Fibroblast of mammary gland (primary cell): Measurements from ENCODE around the gene CCSER1.
"Not testable (repeated sequence)": the region's sequence is repeated elsewhere in the genome, so short reads cannot be mapped to it uniquely, and the experiment has no call there.

ENCODE experiments used
- DNase-seq: peaks from one replicate; pipeline ENCODE4 v3.0.0-alpha.2; 2010; ENCODE audit warnings: low read depth
- H3K4me3 ChIP-seq: 2 replicates; pipeline ENCODE4 v1.5.1; 2011; ENCODE audit warnings: low read depth, mild to moderate bottlenecking, low read length, moderate library complexity; ENCODE audit not compliant: control insufficient read depth
- TF ChIP-seq, protein P1 (sequence below): conservative IDR thresholded peaks from 2 replicates; pipeline ENCODE4 v1.5.1; 2011; ENCODE audit warnings: low read depth, low read length, inconsistent platforms; ENCODE audit not compliant: control insufficient read depth, insufficient read depth

The CCSER1 gene

DNA sequence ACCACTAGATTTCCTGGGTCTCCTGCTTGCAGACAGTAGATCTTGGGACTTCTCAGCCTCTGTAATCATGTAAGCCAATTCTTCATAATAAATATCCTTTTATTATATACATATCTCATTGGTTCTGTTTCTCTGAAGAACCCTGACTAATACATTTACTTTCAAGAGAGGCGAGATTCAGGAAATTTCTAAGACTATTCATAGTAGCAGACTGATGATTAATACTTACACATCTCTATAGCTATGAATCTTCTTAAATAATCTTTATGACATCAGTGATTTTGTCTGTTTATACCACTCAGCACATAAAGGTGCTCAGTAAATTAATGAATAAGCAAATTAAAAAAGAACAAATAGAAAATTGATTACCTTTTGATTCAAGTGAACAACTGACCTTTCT is 1494.3 kb downstream of the CCSER1 start:
- no peak overlapping the region for H3K4me3 ChIP-seq
- no peak for DNase-seq
- TF ChIP-seq, protein P1, sequence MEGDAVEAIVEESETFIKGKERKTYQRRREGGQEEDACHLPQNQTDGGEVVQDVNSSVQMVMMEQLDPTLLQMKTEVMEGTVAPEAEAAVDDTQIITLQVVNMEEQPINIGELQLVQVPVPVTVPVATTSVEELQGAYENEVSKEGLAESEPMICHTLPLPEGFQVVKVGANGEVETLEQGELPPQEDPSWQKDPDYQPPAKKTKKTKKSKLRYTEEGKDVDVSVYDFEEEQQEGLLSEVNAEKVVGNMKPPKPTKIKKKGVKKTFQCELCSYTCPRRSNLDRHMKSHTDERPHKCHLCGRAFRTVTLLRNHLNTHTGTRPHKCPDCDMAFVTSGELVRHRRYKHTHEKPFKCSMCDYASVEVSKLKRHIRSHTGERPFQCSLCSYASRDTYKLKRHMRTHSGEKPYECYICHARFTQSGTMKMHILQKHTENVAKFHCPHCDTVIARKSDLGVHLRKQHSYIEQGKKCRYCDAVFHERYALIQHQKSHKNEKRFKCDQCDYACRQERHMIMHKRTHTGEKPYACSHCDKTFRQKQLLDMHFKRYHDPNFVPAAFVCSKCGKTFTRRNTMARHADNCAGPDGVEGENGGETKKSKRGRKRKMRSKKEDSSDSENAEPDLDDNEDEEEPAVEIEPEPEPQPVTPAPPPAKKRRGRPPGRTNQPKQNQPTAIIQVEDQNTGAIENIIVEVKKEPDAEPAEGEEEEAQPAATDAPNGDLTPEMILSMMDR = no peak

DNA sequence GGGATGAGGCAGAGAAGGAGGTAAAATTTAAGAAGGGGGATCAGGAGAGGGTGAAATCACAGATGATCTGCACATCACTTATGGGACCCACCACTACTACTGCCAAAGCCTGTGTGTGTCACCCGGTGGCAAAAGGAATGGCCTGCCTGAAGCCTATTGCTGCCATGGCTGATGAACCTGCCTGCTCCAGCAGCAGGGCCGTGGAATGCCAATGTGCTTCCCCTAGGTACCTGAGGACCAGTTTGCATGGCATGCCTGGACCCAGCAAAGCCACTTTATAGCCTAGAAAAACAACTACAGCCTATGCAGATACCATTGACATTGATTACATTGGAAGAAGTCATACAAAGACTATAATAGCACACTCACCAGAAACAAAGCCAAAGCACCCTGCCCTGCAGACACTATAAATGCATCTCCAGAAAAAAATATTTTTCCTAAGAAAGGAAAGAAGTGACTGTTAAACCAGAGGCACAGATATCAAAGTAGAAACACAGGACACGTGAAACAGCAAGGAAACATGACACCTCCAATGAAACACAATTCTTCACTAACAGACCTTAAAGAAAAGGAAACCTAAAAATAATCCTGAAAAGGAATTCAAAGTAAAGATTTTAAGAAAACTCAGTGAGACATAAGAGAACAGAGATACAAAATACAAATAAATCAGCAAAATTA is 1495.9 kb downstream of the CCSER1 start:
- TF ChIP-seq, protein P1 = no peak
- H3K4me3 ChIP-seq = no peak overlapping the region
- no peak for DNase-seq

DNA sequence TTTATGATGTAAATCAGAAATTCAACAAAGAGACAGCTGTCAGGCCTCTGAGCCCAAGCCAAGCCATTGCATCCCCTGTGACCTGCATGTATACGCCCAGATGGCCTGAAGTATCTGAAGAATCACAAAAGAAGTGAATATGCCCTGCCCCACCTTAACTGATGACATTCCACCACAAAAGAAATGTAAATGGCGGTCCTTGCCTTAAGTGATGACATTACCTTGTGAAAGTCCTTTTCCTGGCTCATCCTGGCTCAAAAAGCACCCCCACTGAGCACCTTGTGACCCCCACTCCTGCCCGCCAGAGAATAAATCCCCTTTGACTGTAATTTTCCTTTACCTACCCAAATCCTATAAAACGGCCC is 1496.4 kb downstream of the CCSER1 start:
- not testable (repeated sequence) for H3K4me3 ChIP-seq, DNase-seq

DNA sequence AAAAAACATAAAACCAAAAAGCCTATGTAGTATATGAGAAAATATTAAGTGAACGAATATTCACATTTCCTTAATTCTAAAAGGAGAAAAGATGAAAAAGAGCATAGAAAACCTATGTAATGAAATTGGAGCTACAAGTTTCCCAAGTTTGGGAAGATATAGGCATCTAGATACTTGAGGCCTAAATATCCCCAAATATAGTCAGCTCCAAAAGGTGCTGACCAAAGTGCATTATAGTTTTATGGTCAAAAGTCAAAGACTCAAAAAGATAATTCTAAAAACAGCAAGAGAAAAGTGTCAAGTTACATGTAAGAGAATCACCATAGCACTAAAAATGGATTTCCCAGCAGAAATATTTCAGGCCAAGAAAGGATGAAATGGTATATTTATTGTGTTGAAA is 1502.9 kb downstream of the CCSER1 start:
- no peak for DNase-seq
- no peak overlapping the region for H3K4me3 ChIP-seq
- TF ChIP-seq, protein P1 = no peak

DNA sequence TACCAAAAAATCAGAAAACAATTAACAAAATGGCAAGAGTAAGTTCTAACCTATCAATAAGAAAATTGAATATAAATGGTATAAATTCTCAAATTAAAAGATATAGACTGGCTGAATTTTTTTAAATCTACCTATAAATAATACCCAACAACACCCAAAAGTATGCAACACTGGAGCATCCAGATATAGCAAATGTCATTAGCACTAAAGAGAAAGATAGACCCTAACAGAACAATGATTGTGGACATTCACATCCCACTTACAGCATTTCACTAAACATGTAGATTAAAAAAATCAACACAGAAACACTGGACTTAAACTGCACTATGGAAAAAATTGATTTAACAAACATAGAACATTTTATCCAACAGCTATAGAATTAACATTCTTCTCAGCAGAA is 1503.6 kb downstream of the CCSER1 start:
- TF ChIP-seq, protein P1 = no peak
- no peak overlapping the region for H3K4me3 ChIP-seq
- DNase-seq = no peak

DNA sequence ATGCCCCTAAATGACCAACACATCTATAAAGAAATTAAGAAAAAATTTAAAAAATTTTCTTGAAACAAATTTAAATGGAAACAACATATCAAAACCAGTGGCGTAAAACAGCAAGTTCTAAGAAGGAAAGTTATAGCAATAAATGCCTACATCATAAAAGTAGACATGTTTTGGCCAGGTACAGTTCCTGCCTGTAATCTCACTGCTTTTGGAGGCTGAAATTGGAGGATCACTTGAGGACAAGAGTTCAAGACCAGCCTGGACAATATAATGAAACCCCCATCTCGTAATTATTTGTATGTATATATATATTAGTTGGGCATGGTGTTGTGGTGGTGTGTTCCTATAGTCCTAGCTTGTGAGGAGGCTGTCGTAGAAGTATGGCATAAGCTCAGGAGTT is 1504.1 kb downstream of the CCSER1 start:
- no peak for DNase-seq
- TF ChIP-seq, protein P1 = no peak
- no peak overlapping the region for H3K4me3 ChIP-seq

DNA sequence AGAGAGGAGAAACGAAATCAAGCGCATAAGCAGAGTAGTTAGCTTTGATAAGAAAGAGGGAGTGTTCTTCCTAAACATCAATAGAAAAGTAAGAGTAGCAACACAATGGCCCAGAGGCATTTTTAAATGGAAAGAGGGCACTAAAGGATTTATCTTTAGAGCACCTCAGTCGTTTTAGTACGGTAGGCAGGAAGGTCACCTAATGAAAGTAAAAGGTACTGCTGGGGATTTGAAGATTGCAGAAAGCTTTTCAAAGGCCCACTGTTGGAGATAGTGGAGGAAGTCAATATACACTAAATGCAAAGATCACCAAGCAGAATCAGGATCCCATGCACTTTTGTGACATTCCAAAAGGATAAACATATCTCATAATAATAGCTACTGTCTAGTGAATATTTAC is 1508.9 kb downstream of the CCSER1 start:
- TF ChIP-seq, protein P1 = no peak
- no peak overlapping the region for H3K4me3 ChIP-seq
- DNase-seq = no peak
